DLD1 (cell line): Measurements from ENCODE around the gene NWD2.

Experiments
- in situ Hi-C: cut with HindIII; loops from 2 replicates; pipeline ENCODE4 v1.10.0; 2017; ENCODE audit warnings: low sequenced_read_pairs

NWD2 gene

DNA sequence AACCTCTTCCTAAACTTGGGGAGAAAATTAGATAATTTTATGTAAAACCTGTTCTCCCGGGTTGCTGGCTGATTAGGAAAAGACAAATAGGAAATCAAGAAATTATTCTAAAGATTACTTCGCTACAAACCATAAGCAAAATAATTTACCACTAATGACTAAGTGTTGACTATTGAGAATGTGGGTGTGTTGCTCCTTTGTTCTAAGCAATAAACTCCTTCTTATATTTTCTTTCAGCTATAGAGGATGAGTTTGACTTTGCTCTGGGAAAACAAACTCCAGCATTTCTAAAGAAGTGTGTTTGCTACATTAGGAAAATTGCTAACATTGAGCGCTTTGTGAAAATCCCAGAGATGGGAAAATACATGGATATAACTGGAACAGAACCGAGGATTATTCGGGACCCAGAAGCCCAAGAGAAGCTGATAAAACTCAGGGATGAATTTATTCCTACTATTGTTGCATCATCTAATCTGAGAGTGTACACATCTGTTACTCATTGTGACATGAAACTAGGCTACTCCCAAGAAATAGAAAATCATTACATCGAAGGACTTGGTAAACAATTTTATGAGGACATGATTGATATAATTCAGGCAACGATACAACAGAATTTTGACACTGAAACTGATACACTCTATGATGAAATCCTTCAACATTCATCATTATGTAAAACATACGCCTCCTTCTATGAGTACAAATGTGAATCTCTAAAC lies 194.2 kb downstream of the NWD2 start:
- in situ Hi-C loops, result no loop called here

DNA sequence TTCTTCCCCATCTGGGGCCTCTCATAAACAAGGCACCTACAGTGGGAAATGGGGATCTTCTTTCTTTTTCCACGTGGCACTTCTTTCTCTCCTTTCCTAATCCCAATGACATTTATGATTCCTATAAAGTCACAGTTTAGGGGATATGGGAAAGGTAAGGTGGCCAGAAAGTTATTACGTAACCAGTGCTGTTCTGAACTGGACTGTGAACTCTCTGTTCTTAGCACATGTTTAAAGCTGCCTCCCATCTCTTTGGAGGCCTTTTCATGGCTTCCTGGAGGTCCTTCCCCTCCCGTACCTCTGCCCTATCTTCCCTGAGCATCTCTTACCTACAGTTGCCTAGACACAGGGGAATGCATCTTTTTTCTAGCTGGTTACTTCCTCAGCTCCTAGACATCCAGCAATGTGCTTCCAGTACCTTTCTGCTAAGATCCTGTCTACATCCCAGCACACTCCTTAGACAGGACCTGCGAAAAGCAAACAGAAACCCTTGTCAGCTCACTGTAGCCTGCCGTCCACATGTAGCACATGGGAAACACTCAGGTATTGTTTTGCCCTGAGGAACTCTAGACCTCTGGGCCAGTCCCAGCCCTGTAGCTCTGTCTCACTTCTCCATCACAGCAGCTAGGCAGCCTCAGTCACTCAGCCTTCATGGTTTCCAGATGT lies 195.4 kb downstream of the NWD2 start:
- in situ Hi-C loops, result no loop called here

GRCh38 chr4:37440501-37440900 lies 196.0 kb downstream of the NWD2 start:
- in situ Hi-C loops, result no loop called here

DNA sequence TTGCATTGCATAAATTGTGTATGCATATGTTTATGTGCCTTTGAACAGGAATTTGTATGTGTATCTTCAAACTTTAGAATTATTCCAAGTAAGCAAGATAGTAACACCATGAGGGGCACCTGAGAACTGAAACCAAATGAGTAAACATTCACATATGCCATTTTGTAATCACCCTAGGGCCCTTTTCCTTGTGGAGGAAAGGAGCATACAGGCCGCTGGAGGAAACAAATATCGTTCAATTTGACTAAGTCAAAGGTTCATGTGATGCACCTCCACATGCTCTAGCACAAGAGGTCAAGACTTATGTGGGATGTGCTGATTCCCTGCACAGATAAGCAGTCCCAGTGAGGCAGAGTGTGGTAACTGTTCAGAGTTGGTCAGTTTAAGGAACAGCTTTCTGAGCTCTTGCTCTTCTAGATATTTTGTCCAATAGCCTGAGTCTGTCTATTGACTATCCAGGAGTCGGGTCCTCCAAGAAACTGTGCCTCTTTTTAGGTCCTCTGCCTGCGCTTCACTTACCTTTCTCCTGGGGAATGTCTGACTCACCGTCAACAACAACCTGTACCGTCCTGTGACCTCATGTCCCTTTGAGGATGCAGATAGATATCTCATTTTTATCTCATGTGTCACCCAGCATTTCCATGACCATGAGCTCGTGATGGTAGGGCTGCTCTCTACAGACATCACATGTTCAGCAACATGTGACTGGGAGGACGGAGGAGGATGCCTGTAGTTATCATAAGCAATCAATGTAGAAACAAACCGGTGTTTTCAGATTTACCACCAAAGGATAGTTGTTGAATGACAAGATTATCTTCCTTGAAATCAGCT lies 196.9 kb downstream of the NWD2 start:
- in situ Hi-C loops, result no loop called here

DNA sequence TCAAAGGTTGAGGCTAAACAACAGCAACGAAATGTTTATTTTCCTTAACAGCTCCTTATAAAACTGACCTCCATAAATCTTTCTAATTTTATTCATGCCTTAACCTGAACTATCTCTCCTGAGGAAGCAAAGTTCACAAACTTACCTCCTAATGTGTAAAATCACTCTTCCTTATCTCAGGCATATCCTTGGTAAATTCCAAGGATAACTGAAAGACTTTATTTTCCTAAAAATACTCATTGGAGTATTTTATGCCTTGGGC lies 197.4 kb downstream of the NWD2 start:
- in situ Hi-C loops, result no loop called here

GRCh38 chr4:37443137-37443536 lies 198.6 kb downstream of the NWD2 start:
- in situ Hi-C loops, result no loop called here

DNA sequence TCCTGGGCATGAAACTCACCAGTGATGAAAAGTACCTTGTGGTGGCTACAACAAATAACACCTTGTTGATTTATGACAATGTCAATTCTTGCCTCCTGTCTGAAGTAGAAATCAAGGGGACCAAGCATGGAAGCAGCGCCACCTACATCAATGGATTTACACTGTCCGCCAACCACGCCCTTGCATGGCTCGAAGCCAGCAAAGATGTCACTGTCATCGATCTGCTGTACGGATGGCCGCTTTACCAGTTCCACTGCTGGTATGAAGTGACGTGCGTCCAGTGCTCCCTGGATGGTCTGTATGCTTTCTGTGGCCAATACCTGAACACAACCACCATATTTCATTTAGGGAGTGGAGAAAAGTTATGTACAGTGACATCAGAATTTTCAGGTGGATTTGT lies 200.5 kb downstream of the NWD2 start:
- in situ Hi-C loops, result no loop called here

GRCh38 chr4:37446016-37446415 lies 201.5 kb downstream of the NWD2 start:
- in situ Hi-C loops, result no loop called here

DNA sequence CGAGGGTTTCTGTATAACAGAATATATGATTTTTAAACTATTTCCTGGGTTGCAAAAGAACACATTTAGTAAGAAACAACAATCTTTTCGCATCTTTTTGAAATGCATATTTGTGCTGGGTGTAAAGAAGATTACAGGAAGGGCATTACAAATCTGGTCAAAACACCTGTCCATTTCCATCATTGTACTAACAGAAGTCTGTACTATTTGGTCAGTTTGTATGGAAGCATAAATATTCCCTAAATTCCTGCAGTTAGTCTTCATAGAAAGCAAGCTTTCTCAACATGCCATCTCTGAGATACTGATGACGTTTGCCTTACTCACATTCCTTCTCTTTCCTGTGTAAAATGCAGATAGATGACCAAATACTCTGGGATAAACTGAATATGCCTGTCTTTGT lies 203.3 kb downstream of the NWD2 start:
- in situ Hi-C loops, result no loop called here

DNA sequence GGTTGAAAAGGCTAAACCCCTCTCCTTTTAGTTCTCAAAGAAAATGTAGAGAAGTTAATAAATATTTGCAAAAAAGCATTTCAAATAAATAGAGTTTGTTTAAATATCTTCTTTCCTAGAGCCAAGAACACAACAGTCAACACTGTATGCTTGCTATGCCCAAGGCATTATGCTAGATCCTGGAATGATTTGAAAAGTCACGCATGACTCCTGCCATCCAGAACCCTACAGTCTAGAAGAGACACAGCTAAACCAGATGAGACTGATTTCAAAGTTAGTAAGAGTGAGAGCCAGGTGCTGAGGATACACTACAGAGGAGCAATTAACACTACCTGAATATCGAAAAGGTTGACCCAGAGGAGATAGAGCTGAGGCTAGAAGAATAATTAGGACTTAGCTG lies 205.8 kb downstream of the NWD2 start:
- in situ Hi-C loops, result no loop called here

DNA sequence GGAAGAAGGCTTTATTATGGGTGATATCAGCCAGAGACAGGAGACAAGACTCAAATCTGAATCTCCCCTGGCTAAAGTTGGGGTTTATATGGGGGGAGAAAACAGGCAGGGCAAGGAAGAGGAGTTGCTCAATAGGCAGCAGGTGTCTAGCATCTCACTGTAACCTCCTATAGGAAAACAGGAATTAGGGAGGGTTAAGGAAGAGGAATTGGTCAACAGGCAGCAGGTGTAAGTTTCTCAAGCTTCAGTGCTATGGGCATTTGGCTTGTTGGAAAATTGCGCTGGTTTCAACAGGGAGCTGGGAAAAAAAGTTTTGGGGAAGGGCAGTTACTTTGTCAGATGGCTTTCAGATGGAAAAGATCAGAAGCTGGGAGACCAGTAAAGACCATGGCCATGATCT lies 206.4 kb downstream of the NWD2 start:
- in situ Hi-C loops, result no loop called here

GRCh38 chr4:37451656-37452055 lies 207.1 kb downstream of the NWD2 start:
- in situ Hi-C loops, result no loop called here

DNA sequence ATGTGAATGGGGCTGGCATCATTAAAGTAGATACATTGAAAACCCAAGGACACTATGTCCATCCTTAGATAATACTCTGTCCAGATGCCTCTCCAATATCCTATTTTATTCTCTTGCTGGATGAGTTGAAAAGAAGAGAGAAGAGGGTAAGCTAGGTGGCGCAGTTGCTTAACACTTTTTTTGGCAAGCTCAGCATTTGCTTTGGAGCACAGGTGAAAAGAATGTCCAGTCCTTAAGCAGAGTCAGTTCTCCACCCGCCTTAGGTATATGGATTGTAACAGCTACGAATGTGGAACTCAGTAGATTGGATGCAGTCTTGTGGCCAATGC lies 208.4 kb downstream of the NWD2 start:
- in situ Hi-C loops, result no loop called here

DNA sequence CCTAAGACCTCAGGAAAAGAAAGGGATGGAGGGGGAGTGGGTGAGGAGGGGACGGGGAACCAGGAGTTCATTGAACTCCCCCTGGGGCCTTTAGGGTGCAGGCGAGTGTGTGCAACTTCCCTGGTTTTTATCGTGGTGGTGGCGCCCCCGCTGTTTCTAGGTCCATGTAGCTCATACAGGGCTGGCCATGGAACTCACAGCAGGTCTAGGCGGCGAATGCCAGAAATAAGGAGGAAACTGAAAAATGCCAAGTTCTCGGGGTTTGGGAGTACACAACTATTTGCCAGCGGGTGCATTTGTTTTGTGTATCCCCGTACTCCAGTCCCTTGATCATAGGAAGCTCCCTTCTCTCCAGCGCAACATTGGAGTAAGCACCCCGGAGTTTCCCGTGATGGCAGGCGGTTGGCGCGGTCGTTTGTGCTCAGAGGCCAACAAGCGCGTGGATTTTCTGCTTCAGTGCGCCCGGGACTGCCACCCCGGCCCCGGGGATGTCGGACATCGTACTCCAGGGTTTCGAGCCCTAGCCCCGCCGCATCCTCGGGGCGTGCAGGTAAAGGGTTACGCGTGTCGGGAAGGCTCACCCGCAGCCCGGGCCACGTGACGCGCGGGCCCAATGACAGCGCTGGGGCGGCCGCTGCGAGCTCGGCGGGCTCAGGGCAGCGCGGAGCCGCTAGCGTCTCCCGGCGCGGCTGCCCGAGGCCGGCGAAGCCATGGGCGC lies 208.9 kb downstream of the NWD2 start:
- in situ Hi-C loops, result no loop called here

GRCh38 chr4:37453999-37454800 lies 209.7 kb downstream of the NWD2 start:
- in situ Hi-C loops, result no loop called here

- in situ Hi-C loops, result no loop called here
Measured at GRCh38 chr4:37455301-37456131, 211.0 kb downstream of the NWD2 start.

- in situ Hi-C loops, result no loop called here
Measured at GRCh38 chr4:37461801-37462200, 217.3 kb downstream of the NWD2 start.

- in situ Hi-C loops, result no loop called here
Measured at GRCh38 chr4:37463033-37463856, 218.7 kb downstream of the NWD2 start.
